ELF-1 (cell line): ENCODE results near the gene RAI1.
"Not testable (repeated sequence)": the region's sequence is repeated elsewhere in the genome, so short reads cannot be mapped to it uniquely, and the experiment has no call there.

Experiments used
- DNase-seq: peaks from one replicate; pipeline ENCODE4 v3.0.0-alpha.2; 2016; ENCODE audit warnings: low read depth, low spot score

The RAI1 gene

GRCh38 chr17:17679748-17680147 lies 1.5 kb upstream of the RAI1 start:
- no peak for DNase-seq

DNA sequence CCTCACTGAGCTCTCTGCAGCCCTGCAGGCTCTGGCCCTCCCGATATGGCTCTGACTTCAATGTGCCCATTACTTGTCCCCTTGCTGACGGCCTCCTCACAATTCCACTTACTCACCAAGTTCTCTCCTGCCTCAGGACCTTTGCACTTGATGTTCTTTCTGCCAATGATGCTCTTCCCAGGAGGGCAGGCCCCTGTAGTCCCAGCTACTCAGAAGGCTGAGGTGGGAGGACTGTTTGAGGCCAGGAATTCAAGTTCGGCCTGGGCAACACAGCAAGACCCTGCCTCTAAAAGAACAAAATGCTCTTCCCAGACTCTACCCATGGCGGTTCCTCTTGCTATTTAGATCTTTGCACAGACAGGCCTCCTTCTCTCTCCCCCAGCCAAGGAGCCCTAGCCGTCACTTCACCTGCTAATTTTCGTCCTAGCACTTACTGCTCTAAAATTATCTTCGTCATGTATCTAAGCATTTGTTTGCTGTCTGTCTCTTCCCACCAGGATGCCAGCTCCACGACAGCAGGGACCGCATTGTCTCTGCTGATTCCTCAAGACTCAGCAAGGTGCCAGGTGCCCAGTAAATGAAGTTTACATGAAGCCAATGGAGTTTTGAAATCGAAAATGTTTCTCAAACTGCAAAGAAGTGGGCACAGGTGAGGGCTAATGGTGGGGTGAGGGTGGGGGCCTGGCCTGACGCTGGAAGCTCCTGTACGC lies 626 bp upstream of the RAI1 start:
- DNase-seq = no peak

- no peak for DNase-seq
These were observed 560 bp downstream of the RAI1 start for GRCh38 chr17:17681744-17682292.

- no peak for DNase-seq
These were observed 1.1 kb downstream of the RAI1 start for GRCh38 chr17:17682293-17682736.

- DNase-seq = peak; percentile 73
These were observed 1.8 kb downstream of the RAI1 start for GRCh38 chr17:17682737-17683680.

DNA sequence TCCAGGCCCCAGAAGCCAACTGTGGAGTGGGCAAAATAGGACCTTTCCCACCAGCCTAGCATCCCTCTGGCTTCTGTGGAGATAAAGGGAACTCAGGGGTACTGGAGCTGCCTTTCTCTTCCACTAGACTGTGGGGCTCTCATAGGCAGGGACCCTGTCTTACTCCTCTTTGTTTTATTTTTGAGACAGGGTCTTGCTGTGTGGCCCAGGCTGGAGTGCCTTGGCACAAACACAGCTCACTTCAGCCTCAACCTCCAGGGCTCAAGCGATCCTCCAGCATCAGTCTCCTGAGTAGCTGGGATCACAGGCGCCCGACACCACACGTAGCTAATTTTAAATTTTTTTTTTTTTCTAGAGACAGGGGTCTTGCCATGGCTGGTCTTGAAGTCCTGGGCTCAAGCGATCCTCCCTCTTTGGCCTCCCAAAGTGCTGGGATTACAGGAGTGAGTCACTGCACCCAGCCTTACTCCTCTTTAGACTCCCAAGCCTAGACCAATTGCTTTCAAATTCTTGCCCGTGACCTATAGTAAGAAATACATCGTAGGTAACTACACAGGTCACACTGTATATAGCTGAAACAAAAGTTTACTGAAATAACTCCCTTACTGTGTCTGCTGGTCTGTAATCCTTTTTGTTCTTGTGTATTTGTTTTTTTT lies 2.6 kb downstream of the RAI1 start:
- DNase-seq = no peak

DNA sequence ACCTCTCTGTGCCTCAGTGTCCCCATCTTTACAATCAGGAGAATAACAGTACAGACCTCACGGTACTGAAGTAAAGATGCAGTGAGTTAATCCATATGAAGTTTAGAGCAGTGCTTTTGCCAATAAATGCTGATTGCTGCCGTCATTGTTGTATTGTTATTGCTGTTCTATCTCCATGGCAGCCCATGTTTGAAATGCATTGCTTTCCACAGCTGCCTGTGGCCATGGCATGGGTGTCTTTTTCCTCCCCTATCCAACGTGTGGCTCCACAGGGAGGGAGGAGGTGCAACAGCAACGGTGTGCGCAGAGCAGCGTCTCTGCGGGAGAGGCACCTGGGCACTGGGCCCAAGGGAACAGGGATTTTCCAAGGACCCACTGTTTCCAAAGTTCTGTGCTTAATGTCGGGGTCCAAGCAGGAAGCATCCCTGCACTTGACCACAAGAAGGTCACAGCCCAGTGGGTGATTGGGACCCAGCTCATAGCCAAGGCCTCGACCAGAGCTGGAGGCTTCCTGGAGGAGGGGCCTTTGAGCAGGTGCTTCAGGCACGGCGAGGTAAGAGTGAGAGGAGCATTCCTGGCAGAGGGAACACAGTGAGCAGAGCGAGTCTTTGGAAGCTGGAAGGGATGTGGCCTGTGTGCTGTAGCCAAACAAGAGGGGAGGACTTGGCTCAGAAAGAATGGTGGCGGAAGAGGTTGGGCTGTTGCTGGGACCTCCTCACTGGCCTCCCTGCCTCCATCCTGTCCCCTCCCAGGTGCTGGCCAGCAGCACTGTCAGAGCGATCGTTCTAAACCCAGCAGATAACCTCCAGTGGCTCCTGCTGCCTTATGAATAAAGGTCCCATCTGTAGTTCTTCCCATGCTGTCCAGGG lies 3.9 kb downstream of the RAI1 start:
- no peak for DNase-seq

DNA sequence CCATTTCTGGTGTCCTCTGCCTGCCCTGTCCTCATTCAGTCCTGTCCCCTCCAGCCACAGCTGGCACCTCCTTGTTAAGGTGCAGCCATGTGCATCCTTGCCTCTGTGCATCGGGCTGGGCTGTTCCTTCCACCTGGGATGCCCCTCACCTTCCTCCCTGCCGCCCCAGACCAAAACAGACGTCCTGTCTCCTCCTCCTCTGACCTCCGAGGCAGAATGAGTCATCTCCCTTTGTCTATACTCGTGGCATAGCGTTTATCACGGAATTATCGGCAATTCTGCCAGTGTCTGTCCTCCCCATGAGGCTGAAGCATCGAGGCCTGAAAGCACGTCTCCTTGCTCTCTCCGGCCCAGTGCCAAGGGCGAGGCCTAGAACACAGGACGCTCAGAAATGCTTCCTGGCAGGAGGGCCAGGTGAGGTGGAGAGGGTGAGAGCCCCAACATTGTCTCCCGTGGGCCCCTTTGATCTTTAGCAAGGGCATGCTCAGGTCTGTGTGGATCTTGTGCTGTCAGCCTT lies 4.6 kb downstream of the RAI1 start:
- DNase-seq = peak; percentile 63

DNA sequence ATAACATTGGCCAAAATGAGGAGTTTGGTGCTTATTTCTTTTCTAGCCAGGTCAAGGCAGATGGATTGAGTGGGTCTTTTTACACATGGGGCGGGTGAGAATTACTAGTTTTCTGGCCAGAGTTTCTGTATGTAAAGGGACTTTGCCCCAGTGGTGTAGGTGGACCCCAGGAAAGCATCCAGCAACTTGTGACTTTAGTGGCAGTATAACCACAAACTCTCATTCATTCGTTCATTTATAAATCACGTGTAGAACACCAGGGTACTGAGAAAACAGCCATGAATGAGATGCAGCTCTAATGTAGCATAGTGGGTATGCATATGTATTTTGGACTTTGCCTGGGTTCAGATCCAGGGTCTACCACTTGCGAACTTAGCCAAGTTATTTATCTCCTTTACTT lies 8.1 kb downstream of the RAI1 start:
- no peak for DNase-seq

DNA sequence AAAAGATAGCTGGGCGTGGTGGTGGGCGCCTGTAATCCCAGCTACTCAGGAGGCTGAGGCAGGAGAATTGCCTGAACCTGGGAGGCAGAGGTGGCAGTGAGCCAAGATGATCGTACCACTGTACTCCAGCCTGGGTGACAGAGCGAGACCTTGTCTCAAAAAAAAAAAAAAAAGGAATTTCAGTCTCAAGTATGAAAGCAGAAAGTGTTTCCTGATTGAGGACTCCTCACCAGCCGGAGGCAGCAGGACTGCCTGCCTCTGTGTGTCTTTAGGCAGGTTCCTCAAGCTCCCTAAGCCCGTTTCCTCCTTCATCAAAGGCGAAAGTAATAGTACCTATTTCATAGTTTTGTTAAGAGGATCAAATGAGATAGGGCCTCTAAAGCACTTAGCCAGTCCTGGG lies 9.0 kb downstream of the RAI1 start:
- DNase-seq = not testable (repeated sequence)

GRCh38 chr17:17691468-17692263 lies 10.4 kb downstream of the RAI1 start:
- no peak for DNase-seq

GRCh38 chr17:17692353-17693252 lies 11.3 kb downstream of the RAI1 start:
- DNase-seq = no peak

DNA sequence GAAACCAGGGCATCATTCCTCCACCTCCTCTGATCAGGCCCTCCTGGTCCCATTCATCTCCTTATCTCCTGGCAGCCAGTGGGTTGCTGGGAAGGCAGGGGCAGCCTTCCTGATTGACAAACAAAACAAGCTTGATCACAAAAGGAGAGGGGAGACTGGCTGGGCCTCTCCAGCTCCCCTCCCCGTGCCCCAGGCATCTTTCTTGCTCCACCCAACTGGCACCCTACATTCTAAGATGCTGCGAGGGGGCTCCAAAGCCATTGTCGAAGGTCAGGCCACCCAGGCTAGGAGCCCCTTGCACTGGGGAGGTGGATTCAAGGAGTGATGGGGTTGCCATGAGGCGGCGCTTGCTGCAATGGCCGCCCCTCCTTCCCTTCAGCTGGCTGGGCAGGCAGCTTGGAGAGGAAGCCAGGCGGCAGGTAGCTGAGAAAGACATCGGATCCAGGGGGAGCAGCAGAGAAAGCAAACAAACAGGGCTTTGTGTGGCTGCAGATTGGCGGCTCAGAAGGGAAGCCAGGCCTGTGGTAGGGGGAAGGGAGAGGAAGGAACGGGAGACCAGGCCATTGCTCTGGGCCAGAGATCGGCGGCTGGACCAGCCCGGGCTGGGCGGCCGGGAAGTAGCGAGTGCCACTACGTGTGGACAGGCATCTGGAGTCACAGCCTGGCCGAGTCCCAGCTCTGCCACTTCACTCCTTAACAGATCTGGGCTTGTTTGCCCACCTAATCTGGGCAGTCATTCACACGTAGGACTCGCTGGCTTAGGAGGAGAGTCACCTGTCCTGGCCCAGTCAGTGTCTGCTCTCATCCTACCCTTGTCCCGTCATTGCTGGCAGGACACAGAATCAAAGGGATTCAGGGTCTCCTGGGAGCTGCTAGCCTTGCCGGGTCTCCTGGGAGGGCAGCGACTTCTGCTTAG lies 12.3 kb downstream of the RAI1 start:
- DNase-seq = peak; percentile 77

DNA sequence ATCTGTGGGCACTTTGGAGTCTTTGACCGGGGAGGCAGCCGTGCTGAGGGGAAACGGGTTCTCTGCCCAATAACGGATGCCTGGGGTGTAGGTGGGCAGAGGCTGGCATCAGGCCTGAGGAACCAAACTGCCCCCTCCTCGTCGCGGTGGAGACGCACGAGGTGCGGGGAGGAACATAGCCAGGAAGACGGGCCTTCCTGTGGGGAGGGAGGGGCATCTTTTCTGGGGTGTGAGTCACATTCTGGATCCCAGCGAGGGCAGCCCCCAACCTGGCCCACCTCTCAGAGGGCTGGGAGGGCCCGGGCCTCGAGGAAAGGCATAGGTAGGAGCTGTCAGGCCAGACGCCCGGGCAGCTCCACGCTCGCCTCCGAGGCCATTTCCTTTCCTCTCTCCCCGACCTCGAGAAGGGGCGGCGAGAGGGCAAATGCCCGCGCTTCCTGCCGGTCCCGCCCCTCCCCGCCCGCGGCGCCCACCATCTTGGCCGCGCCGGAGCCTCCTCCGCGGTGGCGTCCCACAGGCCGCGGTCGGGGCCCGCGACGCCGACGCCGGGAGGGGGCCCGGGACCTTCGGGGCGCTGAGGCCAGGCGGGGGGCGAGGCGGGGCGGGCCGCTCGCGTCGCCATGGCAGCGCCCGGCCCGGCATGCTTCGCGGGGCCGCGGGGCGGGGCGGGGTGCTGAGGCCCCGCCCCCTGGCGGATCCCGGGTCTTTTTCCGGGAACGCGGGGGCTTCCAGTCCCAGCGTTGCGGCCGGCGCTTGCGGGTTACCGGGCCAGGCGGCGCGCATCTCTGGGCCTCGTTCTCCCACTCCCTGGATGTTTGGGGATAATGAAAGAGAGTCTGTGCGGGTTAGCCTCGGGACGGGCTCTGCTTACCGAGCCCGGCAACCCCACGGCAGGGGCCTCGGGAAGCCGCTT lies 13.2 kb downstream of the RAI1 start:
- peak; percentile 61 for DNase-seq

GRCh38 chr17:17696085-17696484 lies 14.8 kb downstream of the RAI1 start:
- no peak for DNase-seq

- no peak for DNase-seq
These were observed 15.8 kb downstream of the RAI1 start for GRCh38 chr17:17696882-17697633.
